CD4-positive, alpha-beta T cell (primary cell): ENCODE data around the gene PI4KA. TPM values are rescaled to one million over a fixed set of nuclear protein-coding genes. Genes with fewer than 3 reads are reported as not detected.

ENCODE experiments used
- ATAC-seq: fragments of 200-7000 bp; cut with Tn5 transposase; one replicate; pipeline ENCODE4 v1.10.0; 2022; ENCODE audit warnings: mild to moderate bottlenecking; ENCODE audit not compliant: poor library complexity
- CTCF ChIA-PET: fragments of 350-600 bp; sonication (Branson Sonifier 250); formaldehyde crosslinking; loops from one replicate; lab custom pipeline; 2021; ENCODE audit warnings: antibody characterized with exemption, inconsistent platforms; lab: Charles Lee
- POLR2A ChIA-PET: fragments of 350-600 bp; sonication (Branson Sonifier 250); formaldehyde crosslinking; loops from one replicate; lab custom pipeline; 2021; ENCODE audit warnings: antibody characterized with exemption, inconsistent platforms; lab: Charles Lee
- DNase-seq, 14 experiments: peaks; one replicate each; pipeline ENCODE4 v3.0.0-alpha.2; 2013 to 2020; ENCODE audit warnings: mixed read lengths in 2 of 14
- H3K27ac ChIP-seq, 2 donors: one replicate each; pipeline versions ENCODE4 v1.5.1 to v1.7.0; 2013; ENCODE audit warnings: low read length in 2 of 2, low read depth in 1 of 2, mild to moderate bottlenecking in 1 of 2
- H3K27me3 ChIP-seq, 2 experiments: 1 replicate in 1 of 2; 2 replicates in 1 of 2; pipeline versions ENCODE4 v1.6.1 to v1.7.0; 2013; ENCODE audit warnings: low read length in 2 of 2, control low read depth in 1 of 2, mild to moderate bottlenecking in 1 of 2, moderate library complexity in 1 of 2; ENCODE audit not compliant: insufficient read depth in 2 of 2, control insufficient read depth in 1 of 2
- H3K36me3 ChIP-seq: one replicate; pipeline ENCODE4 v1.6.1; 2013; ENCODE audit warnings: low read length, control low read depth; ENCODE audit not compliant: insufficient read depth
- H3K4me1 ChIP-seq: one replicate; pipeline ENCODE4 v1.6.1; 2013; ENCODE audit warnings: low read length, control low read depth; ENCODE audit not compliant: insufficient read depth
- H3K4me3 ChIP-seq: one replicate; pipeline ENCODE4 v1.5.1; 2013; ENCODE audit warnings: mild to moderate bottlenecking, low read length, moderate library complexity
- H3K9me3 ChIP-seq, 2 experiments: 1 replicate in 1 of 2; 2 replicates in 1 of 2; pipeline versions ENCODE4 v1.6.1 to v1.7.0; 2013; ENCODE audit warnings: low read length in 2 of 2, mild to moderate bottlenecking in 2 of 2, control low read depth in 1 of 2, moderate library complexity in 1 of 2; ENCODE audit not compliant: control insufficient read depth in 1 of 2, insufficient read depth in 1 of 2
- H3K27ac Mint-ChIP-seq: one replicate; pipeline ENCODE4 v1.8.0; 2020; ENCODE audit warnings: mixed read lengths
- H3K27me3 Mint-ChIP-seq: one replicate; pipeline ENCODE4 v1.8.0; 2021; ENCODE audit warnings: mixed read lengths
- H3K36me3 Mint-ChIP-seq: one replicate; pipeline ENCODE4 v1.8.0; 2021; ENCODE audit warnings: low read depth, mixed read lengths
- H3K4me1 Mint-ChIP-seq: one replicate; pipeline ENCODE4 v1.8.0; 2021; ENCODE audit warnings: low read depth, mixed read lengths
- H3K4me3 Mint-ChIP-seq: one replicate; pipeline ENCODE4 v1.8.0; 2020; ENCODE audit warnings: mild to moderate bottlenecking, mixed read lengths
- H3K9me3 Mint-ChIP-seq: one replicate; pipeline ENCODE4 v1.8.0; 2020; ENCODE audit warnings: mixed read lengths
- intact Hi-C, 2 experiments: fragments of 100-400 bp; cut with DNase I in 1 of 2; cut with micrococcal nuclease in 1 of 2; formaldehyde crosslinking; loops; one replicate each; pipeline versions ENCODE4 v1.15.1 to v1.9.0; 2023 to 2025; cut with DNase I, micrococcal nuclease
- total RNA-seq, 174 experiments: library from RNA in 2 of 174; stranded (reverse) in 2 of 174; gene quantifications; one replicate each; pipeline ENCODE4 v1.2.3 and lab custom pipeline; 2021 to 2026
- TF ChIP-seq, protein P1 (sequence below): fragments of 200-600 bp; IDR thresholded peaks from one replicate; pipeline ENCODE4 v1.8.0; 2022; ENCODE audit warnings: antibody characterized with exemption, mild to moderate bottlenecking

The PI4KA gene
- total RNA-seq, 2 experiments from 2014 or later = 137 to 146 TPM

GRCh38 chr22:20882855-20883254, 24.2 kb upstream of the PI4KA start:
- ATAC-seq = no peak
- ChIA-PET CTCF (no interaction called here), POLR2A (no interaction called here)
- Histone ChIP-seq H3K9me3 (no peaks in the 10 kb centered on the region), H3K4me3 (no peak overlapping the region), H3K4me1 (no peaks in the 10 kb centered on the region), H3K27ac (no peak overlapping the region), H3K27me3 (no peaks in the 10 kb centered on the region), H3K36me3 (peaks cover 52% of the 10 kb centered on the region)
- Mint-ChIP-seq H3K36me3 (peaks cover 66% of the 10 kb centered on the region), H3K4me1 (no peaks in the 10 kb centered on the region), H3K4me3 (no peak overlapping the region), H3K9me3 (no peaks in the 10 kb centered on the region), H3K27ac (no peak overlapping the region), H3K27me3 (no peaks in the 10 kb centered on the region)
- TF ChIP-seq, protein P1, sequence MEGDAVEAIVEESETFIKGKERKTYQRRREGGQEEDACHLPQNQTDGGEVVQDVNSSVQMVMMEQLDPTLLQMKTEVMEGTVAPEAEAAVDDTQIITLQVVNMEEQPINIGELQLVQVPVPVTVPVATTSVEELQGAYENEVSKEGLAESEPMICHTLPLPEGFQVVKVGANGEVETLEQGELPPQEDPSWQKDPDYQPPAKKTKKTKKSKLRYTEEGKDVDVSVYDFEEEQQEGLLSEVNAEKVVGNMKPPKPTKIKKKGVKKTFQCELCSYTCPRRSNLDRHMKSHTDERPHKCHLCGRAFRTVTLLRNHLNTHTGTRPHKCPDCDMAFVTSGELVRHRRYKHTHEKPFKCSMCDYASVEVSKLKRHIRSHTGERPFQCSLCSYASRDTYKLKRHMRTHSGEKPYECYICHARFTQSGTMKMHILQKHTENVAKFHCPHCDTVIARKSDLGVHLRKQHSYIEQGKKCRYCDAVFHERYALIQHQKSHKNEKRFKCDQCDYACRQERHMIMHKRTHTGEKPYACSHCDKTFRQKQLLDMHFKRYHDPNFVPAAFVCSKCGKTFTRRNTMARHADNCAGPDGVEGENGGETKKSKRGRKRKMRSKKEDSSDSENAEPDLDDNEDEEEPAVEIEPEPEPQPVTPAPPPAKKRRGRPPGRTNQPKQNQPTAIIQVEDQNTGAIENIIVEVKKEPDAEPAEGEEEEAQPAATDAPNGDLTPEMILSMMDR = no peak
- intact Hi-C loops = no loop called here
- DNase-seq = no peak

DNA sequence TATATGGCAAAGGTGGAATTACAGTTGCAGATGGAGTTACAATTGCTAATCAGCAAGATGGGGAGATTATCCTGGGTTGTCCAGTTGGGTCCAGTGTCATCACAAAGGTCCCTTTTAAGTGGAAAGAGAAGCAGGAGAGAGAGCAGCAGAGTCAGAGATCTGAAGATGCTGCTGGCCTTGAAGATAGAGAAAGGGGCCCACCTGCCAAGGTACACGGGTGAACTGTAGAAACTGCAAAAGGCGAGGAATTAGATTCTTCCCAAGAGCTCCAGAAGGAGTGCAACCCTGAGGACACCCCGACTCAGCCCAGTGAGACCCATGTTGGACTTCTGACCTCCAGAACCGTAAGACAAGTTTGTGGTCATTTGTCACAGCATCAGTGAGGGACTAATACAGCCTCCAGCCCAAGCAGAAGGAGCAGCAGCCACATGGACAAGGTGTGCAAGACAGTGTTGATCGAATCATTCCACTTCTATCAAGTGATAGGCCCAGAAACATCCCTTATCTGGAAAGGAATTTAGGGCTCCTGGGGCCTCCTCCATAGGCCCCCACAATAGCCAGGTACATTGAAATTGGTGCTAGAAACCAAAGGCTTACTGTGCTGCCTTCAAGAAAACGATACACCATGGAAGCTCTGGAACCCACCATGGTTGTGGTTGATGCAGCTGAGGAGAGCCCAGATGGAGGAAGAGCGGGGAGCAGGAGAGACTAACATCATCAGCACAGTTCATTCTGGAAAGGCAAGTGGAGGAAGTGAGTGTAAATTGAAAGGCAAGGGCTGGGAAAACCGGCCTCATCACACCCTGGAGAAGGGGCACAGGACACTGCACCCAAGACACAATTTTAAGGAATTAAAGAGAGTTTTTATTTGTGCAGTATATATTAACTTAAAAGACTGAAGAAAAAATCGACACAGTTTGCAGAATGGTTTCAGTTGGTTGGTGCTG, 23.5 kb upstream of the PI4KA start:
- H3K4me3 ChIP-seq = no peak overlapping the region
- ChIA-PET CTCF (no interaction called here), POLR2A (no interaction called here)
- no peak overlapping the region for H3K27ac ChIP-seq
- Mint-ChIP-seq H3K36me3 (peaks cover 66% of the 10 kb centered on the region), H3K27ac (no peak overlapping the region), H3K27me3 (no peaks in the 10 kb centered on the region), H3K4me3 (no peak overlapping the region), H3K4me1 (no peaks in the 10 kb centered on the region), H3K9me3 (no peaks in the 10 kb centered on the region)
- no peaks in the 10 kb centered on the region for H3K9me3 ChIP-seq
- no peak for DNase-seq
- no peaks in the 10 kb centered on the region for H3K27me3 ChIP-seq
- no peak for ATAC-seq
- intact Hi-C loops = no loop called here
- TF ChIP-seq, protein P1 = no peak
- peaks cover 48% of the 10 kb centered on the region for H3K36me3 ChIP-seq
- no peaks in the 10 kb centered on the region for H3K4me1 ChIP-seq

DNA sequence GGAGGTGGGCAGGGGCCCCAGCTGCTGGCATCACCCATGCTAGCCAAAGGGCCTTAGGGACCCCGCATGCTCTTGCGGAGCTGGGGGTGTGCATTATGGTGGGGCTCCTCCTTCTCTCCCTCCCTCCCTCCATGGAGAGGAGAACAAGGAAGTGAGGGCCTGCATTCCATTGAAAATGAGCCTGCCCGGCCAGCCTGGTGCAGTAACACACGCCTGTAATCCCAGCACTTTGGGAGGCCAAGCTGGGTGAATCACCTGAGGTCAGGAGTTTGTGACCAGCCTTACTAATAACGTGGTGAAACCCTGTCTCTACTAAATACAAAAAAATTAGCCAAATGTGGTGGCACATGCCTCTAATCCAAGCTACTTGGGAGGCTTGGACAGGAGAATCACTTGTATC, 22.6 kb upstream of the PI4KA start:
- intact Hi-C loops = no loop called here
- DNase-seq = no peak
- Histone ChIP-seq H3K27ac (no peak overlapping the region), H3K27me3 (no peaks in the 10 kb centered on the region), H3K4me3 (no peak overlapping the region), H3K36me3 (peaks cover 53% of the 10 kb centered on the region), H3K9me3 (no peaks in the 10 kb centered on the region), H3K4me1 (no peaks in the 10 kb centered on the region)
- Mint-ChIP-seq H3K36me3 (peaks cover 70% of the 10 kb centered on the region), H3K27ac (no peak overlapping the region), H3K4me3 (no peak overlapping the region), H3K9me3 (no peaks in the 10 kb centered on the region), H3K4me1 (no peaks in the 10 kb centered on the region), H3K27me3 (no peaks in the 10 kb centered on the region)
- ATAC-seq = no peak
- CTCF ChIA-PET = no interaction called here
- TF ChIP-seq, protein P1 = no peak
- POLR2A ChIA-PET = no interaction called here
